Measurements from ENCODE around the gene CHN2.
"Not testable (repeated sequence)": the region's sequence is repeated elsewhere in the genome, so short reads cannot be mapped to it uniquely, and the experiment has no call there.

Gene CHN2

GRCh38 chr7:29247963-29248236 is 53.3 kb downstream of the CHN2 start:
- peaks cover 8% of the 10 kb centered on the region for H3K4me1 ChIP-seq (ENCODE audit: insufficient read depth, low read length)

GRCh38 chr7:29248713-29249382 is 54.3 kb downstream of the CHN2 start:
- Histone ChIP-seq H3K36me3 (ENCODE audit: insufficient read depth, low read length) (no peaks in the 10 kb centered on the region), H3K4me1 (ENCODE audit: insufficient read depth, low read length) (peaks cover 4% of the 10 kb centered on the region; the same call in 1 of the 2 replicates), H3K9ac (ENCODE audit: low read depth, low read length) (no peak overlapping the region), H3K9me3 (ENCODE audit: control insufficient read depth, insufficient read depth, low read length) (no peaks in the 10 kb centered on the region)

More at GRCh38 chr7:29247963-29248236, 53.3 kb downstream of the CHN2 start:
- Histone ChIP-seq H3K36me3 (ENCODE audit: insufficient read depth, low read length) (no peaks in the 10 kb centered on the region), H3K9me3 (ENCODE audit: control insufficient read depth, insufficient read depth, low read length) (no peaks in the 10 kb centered on the region), H3K9ac (ENCODE audit: low read depth, low read length) (no peak overlapping the region)

- no peak overlapping the region for H3K9ac ChIP-seq (ENCODE audit: low read depth, low read length)
- H3K4me1 ChIP-seq (ENCODE audit: insufficient read depth, low read length), result no peaks in the 10 kb centered on the region
- no peaks in the 10 kb centered on the region for H3K36me3 ChIP-seq (ENCODE audit: insufficient read depth, low read length)
- H3K9me3 ChIP-seq (ENCODE audit: control insufficient read depth, insufficient read depth, low read length), result no peaks in the 10 kb centered on the region
These were observed 54.8 kb downstream of the CHN2 start for GRCh38 chr7:29249383-29249750.

GRCh38 chr7:29249860-29250259 is 55.3 kb downstream of the CHN2 start:
- H3K36me3 ChIP-seq (ENCODE audit: insufficient read depth, low read length), result no peaks in the 10 kb centered on the region
- no peak overlapping the region for H3K9ac ChIP-seq (ENCODE audit: low read depth, low read length)
- H3K9me3 ChIP-seq (ENCODE audit: control insufficient read depth, insufficient read depth, low read length), result no peaks in the 10 kb centered on the region
- no peaks in the 10 kb centered on the region for H3K4me1 ChIP-seq (ENCODE audit: insufficient read depth, low read length)

GRCh38 chr7:29253225-29253624 is 58.6 kb downstream of the CHN2 start:
- Histone ChIP-seq H3K36me3 (ENCODE audit: insufficient read depth, low read length) (no peaks in the 10 kb centered on the region), H3K4me1 (ENCODE audit: insufficient read depth, low read length) (no peaks in the 10 kb centered on the region), H3K9me3 (ENCODE audit: control insufficient read depth, insufficient read depth, low read length) (no peaks in the 10 kb centered on the region), H3K9ac (ENCODE audit: low read depth, low read length) (no peak overlapping the region)

GRCh38 chr7:29254591-29254990 is 60.0 kb downstream of the CHN2 start:
- Histone ChIP-seq H3K9ac (ENCODE audit: low read depth, low read length) (no peak overlapping the region), H3K4me1 (ENCODE audit: insufficient read depth, low read length) (no peaks in the 10 kb centered on the region), H3K9me3 (ENCODE audit: control insufficient read depth, insufficient read depth, low read length) (no peaks in the 10 kb centered on the region; the same call in 1 of the 2 replicates), H3K36me3 (ENCODE audit: insufficient read depth, low read length) (no peaks in the 10 kb centered on the region)

- Histone ChIP-seq H3K9me3 (ENCODE audit: control insufficient read depth, insufficient read depth, low read length) (no peaks in the 10 kb centered on the region; the same call in 1 of the 2 replicates), H3K9ac (ENCODE audit: low read depth, low read length) (no peak overlapping the region), H3K36me3 (ENCODE audit: insufficient read depth, low read length) (no peaks in the 10 kb centered on the region), H3K4me1 (ENCODE audit: insufficient read depth, low read length) (no peaks in the 10 kb centered on the region)
These were observed 60.8 kb downstream of the CHN2 start for GRCh38 chr7:29255199-29255878.

GRCh38 chr7:29255906-29256692 is 61.5 kb downstream of the CHN2 start:
- H3K9ac ChIP-seq (ENCODE audit: low read depth, low read length), result no peak overlapping the region
- H3K4me1 ChIP-seq (ENCODE audit: insufficient read depth, low read length), result no peaks in the 10 kb centered on the region
- no peaks in the 10 kb centered on the region; the same call in 1 of the 2 replicates for H3K9me3 ChIP-seq (ENCODE audit: control insufficient read depth, insufficient read depth, low read length)
- H3K36me3 ChIP-seq (ENCODE audit: insufficient read depth, low read length), result no peaks in the 10 kb centered on the region

- Histone ChIP-seq H3K9me3 (ENCODE audit: control insufficient read depth, insufficient read depth, low read length) (peaks cover 2% of the 10 kb centered on the region; the same call in 1 of the 2 replicates), H3K9ac (ENCODE audit: low read depth, low read length) (no peak overlapping the region), H3K36me3 (ENCODE audit: insufficient read depth, low read length) (no peaks in the 10 kb centered on the region), H3K4me1 (ENCODE audit: insufficient read depth, low read length) (no peaks in the 10 kb centered on the region)
These were observed 62.1 kb downstream of the CHN2 start for GRCh38 chr7:29256693-29257002.

GRCh38 chr7:29258951-29259350 is 64.4 kb downstream of the CHN2 start:
- no peaks in the 10 kb centered on the region for H3K4me1 ChIP-seq (ENCODE audit: insufficient read depth, low read length)
- peaks cover 3% of the 10 kb centered on the region; the same call in 1 of the 2 replicates for H3K9me3 ChIP-seq (ENCODE audit: control insufficient read depth, insufficient read depth, low read length)
- H3K9ac ChIP-seq (ENCODE audit: low read depth, low read length), result no peak overlapping the region
- no peaks in the 10 kb centered on the region for H3K36me3 ChIP-seq (ENCODE audit: insufficient read depth, low read length)

- Histone ChIP-seq H3K36me3 (ENCODE audit: insufficient read depth, low read length) (no peaks in the 10 kb centered on the region), H3K9ac (ENCODE audit: low read depth, low read length) (no peak overlapping the region), H3K9me3 (ENCODE audit: control insufficient read depth, insufficient read depth, low read length) (peaks cover 3% of the 10 kb centered on the region; the same call in 1 of the 2 replicates), H3K4me1 (ENCODE audit: insufficient read depth, low read length) (no peaks in the 10 kb centered on the region)
These were observed 67.8 kb downstream of the CHN2 start for GRCh38 chr7:29262191-29262917.

- not testable (repeated sequence) for H3K9me3 ChIP-seq (ENCODE audit: control insufficient read depth, insufficient read depth, low read length); H3K4me1 ChIP-seq (ENCODE audit: insufficient read depth, low read length); H3K36me3 ChIP-seq (ENCODE audit: insufficient read depth, low read length); H3K9ac ChIP-seq (ENCODE audit: low read depth, low read length)
These were observed 69.1 kb downstream of the CHN2 start for GRCh38 chr7:29263601-29264207.

GRCh38 chr7:29265208-29265923 is 70.8 kb downstream of the CHN2 start:
- Histone ChIP-seq H3K36me3 (ENCODE audit: insufficient read depth, low read length) (no peaks in the 10 kb centered on the region), H3K9me3 (ENCODE audit: control insufficient read depth, insufficient read depth, low read length) (peaks cover 3% of the 10 kb centered on the region; the same call in 1 of the 2 replicates), H3K9ac (ENCODE audit: low read depth, low read length) (no peak overlapping the region), H3K4me1 (ENCODE audit: insufficient read depth, low read length) (no peaks in the 10 kb centered on the region)

All from ES-I3 (cell line).